Thyroid gland (tissue), 4 donors: ENCODE results near the gene PDPK1. TPM values are rescaled to one million over a fixed set of nuclear protein-coding genes. Genes with fewer than 3 reads are reported as not detected.

ENCODE experiments used
- DNase-seq, 2 donors: peaks; one replicate each; pipeline ENCODE4 v3.0.0-alpha.2; 2019
- H3K27ac ChIP-seq, 3 donors: fragments of 200-600 bp; sonication (generic); 1 replicate in 2 of 3; 2 replicates in 1 of 3; pipeline ENCODE4 v1.5.1; 2016 to 2019; ENCODE audit warnings: mild to moderate bottlenecking in 1 of 3, moderate library complexity in 1 of 3
- H3K27me3 ChIP-seq: fragments of 200-600 bp; sonication (generic); one replicate; pipeline ENCODE4 v1.5.1; 2019
- H3K36me3 ChIP-seq, 2 donors: fragments of 200-600 bp; sonication (generic); one replicate each; pipeline ENCODE4 v1.5.1; 2016 to 2019
- H3K4me1 ChIP-seq, 2 donors: fragments of 200-600 bp; sonication (generic); one replicate each; pipeline ENCODE4 v1.5.1; 2017 to 2019
- H3K4me3 ChIP-seq, 3 donors: fragments of 200-600 bp; sonication (generic); replicated peaks in 1 of 3; 1 replicate in 2 of 3; 2 replicates in 1 of 3; pipeline ENCODE4 v1.5.1; 2016; ENCODE audit warnings: mild to moderate bottlenecking in 1 of 3
- H3K9me3 ChIP-seq: fragments of 200-600 bp; sonication (generic); one replicate; pipeline ENCODE4 v1.5.1; 2017
- POLR2A ChIP-seq, 2 donors: fragments of 450-650 bp; IDR thresholded peaks; one replicate each; pipeline ENCODE4 v1.6.1; 2017; ENCODE audit warnings: antibody characterized with exemption in 2 of 2, mild to moderate bottlenecking in 2 of 2, moderate library complexity in 1 of 2
- WGBS, 2 donors: methylation state at CpG; one replicate each; pipeline ENCODE4 v1.1.5; 2017; 5-methylcytosine and 5-hydroxymethylcytosine counted together
- intact Hi-C: fragments of 100-400 bp; cut with DNase I; formaldehyde crosslinking; loops from one replicate; pipeline ENCODE4 v1.15.1; 2023
- total RNA-seq, 4 donors: library from RNA; depleted of rRNA; stranded (reverse); fragments of >200 nt; gene quantifications; one replicate each; pipeline ENCODE4 v1.2.3, GENCODE V29; 2016
- TF ChIP-seq, protein P1 (sequence below), 6 experiments: fragments of 200-600 bp in 3 of 6; fragments of 450-650 bp in 3 of 6; sonication (generic) in 3 of 6; IDR thresholded peaks; one replicate each; pipeline ENCODE4 v1.5.1; 2016 to 2019; ENCODE audit warnings: antibody characterized with exemption in 6 of 6, mild to moderate bottlenecking in 2 of 6, inconsistent platforms in 1 of 6, moderate library complexity in 1 of 6

The PDPK1 gene
- total RNA-seq, 4 donors from 2014 or later = 33.3 to 89.0 (median 39.5) TPM

DNA sequence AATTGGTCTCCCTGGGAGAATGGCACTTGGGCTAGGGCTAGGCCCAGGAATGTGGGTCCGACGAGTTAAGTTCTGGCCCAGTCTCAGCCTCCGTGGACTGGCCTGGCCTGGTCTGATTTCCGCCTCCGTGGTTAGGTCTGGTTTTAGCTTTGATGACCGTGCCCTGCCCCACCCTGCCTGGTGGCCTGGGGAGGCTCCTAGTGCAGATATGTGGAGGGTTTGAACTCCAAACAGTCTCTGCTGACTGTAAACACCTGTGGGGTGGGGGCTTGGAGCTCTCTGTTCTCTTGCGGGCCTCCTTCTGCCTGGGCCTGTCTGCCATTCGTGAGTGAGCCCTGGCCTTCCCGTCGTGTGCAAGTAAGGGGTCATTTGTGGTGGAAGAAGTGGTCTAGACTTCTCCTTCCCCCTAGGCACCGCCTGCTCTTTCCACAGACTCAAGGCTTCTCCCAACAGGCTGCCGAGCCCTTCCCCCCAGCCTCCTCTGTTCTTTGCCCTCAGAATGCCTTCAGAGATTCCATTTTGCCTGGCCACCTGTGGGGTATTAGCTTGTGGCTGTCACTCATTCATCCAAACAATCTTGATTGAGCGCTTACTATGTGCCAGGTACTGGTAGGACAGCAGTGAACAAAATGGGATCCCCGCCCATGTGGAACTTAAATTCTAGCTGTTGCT lies 22.5 kb upstream of the PDPK1 start:
- Histone ChIP-seq H3K4me3 (peak overlapping the region; percentile 93 to 99 (median 96)), H3K4me1 (peaks cover 33 to 60% of the 10 kb centered on the region in 2 donors), H3K9me3 (no peaks in the 10 kb centered on the region), H3K27me3 (no peaks in the 10 kb centered on the region), H3K36me3 (no peaks in the 10 kb centered on the region), H3K27ac (peak overlapping the region; percentile 95 to 98 (median 97))
- 39 to 45% methylated on average over 9 to 11 of the region's 14 CpGs for WGBS, 2 donors
- TF ChIP-seq POLR2A (IDR thresholded peaks at IDR 0.05) = no peak
- TF ChIP-seq, protein P1, sequence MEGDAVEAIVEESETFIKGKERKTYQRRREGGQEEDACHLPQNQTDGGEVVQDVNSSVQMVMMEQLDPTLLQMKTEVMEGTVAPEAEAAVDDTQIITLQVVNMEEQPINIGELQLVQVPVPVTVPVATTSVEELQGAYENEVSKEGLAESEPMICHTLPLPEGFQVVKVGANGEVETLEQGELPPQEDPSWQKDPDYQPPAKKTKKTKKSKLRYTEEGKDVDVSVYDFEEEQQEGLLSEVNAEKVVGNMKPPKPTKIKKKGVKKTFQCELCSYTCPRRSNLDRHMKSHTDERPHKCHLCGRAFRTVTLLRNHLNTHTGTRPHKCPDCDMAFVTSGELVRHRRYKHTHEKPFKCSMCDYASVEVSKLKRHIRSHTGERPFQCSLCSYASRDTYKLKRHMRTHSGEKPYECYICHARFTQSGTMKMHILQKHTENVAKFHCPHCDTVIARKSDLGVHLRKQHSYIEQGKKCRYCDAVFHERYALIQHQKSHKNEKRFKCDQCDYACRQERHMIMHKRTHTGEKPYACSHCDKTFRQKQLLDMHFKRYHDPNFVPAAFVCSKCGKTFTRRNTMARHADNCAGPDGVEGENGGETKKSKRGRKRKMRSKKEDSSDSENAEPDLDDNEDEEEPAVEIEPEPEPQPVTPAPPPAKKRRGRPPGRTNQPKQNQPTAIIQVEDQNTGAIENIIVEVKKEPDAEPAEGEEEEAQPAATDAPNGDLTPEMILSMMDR (IDR thresholded peaks at IDR 0.05) = no peak
- DNase-seq = peak in 1 of 2 donors; percentile 37
- intact Hi-C loops = no loop called here

DNA sequence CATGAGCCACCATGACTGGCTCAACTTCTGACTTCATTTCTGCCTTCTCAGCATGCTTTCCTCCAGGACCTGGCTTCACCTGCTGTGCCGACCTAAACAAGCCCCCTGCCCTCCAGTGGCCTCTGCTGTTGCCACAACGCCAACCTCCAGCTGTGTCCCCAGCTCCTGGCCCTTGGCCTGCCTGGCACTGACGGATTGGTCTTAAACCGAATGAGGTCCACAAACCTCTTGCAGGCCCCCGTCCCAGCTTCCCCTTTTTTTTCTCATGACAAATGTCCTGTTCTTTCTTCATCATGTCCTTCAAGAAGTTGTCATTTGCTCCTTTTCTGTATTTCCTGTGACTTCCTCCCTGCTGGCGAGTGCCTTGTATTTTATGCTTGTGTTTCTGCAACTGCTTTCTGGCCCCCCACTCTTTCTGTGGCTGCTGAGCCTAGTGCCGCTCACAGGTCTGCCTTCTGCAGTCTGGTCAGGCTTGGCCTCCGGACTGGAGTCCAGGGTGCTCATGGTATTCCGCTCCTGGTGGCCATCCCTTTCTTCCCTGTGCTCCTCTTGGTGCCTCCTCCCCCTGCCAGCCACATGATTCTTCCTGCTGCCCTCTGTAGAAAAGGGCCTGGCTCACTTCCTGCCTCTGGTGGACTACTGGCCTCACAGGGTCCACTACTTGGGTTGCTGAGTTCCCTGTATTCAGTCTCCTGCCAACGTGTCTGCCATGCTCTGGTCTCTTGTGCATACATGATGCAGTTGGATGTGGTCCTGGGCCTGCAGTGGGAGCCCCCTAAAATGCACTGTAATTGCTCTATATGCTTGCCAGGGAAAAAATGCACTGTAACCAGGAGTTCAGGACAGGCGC lies 21.2 kb upstream of the PDPK1 start:
- Histone ChIP-seq H3K36me3 (no peaks in the 10 kb centered on the region), H3K4me3 (no peak overlapping the region), H3K27me3 (no peaks in the 10 kb centered on the region), H3K27ac (peak overlapping the region in 2 of 3 donors; percentile 24 to 28), H3K4me1 (peaks cover 41 to 68% of the 10 kb centered on the region in 2 donors), H3K9me3 (no peaks in the 10 kb centered on the region)
- DNase-seq = peak in 1 of 2 donors; percentile 4
- TF ChIP-seq, protein P1 (IDR thresholded peaks at IDR 0.05) = no peak
- TF ChIP-seq POLR2A (IDR thresholded peaks at IDR 0.05) = no peak
- intact Hi-C loops = no loop called here
- 66 to 70% methylated on average over 11 of the region's 11 CpGs for WGBS, 2 donors

DNA sequence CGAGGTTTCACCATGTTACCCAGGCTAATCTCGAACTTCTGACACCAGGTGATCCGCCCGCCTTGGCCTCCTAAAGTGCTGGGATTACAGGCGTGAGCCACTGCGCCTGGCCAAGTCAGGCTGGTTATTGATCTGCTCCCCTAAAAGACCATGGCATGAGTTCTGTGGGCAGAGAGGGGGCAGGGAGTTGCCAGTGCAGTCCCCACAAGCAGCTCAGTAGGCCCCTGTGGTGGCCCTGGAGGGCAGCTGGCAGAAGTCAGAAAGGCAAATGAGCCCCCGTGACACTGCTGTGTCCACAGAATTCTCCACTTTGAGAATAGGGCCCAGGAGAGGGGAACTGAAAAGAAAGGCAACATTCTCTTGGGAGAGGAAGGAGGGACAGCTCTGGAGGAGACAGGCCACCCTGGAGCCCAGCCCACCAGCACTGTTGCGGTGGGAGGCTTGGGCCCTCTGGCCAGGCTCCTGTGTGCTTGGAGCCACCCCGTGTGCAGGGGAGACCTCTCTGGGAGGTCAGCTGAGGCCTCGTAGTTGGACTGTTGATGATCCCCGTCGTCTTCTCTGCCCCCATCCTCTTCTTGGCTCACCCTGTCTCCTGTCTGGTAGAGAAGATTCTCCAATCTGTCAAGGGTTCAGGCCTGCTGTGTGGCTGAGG lies 19.7 kb upstream of the PDPK1 start:
- Histone ChIP-seq H3K27ac (peak overlapping the region in 1 of 3 donors; percentile 23), H3K27me3 (no peaks in the 10 kb centered on the region), H3K4me1 (peaks cover 38 to 60% of the 10 kb centered on the region in 2 donors), H3K4me3 (no peak overlapping the region), H3K36me3 (no peaks in the 10 kb centered on the region), H3K9me3 (no peaks in the 10 kb centered on the region)
- no peak for TF ChIP-seq POLR2A (IDR thresholded peaks at IDR 0.05)
- TF ChIP-seq, protein P1 (IDR thresholded peaks at IDR 0.05) = no peak
- WGBS, 2 donors = 86 to 90% methylated on average over 12 of the region's 12 CpGs
- peak in 1 of 2 donors; percentile 1 for DNase-seq
- intact Hi-C loops = no loop called here

DNA sequence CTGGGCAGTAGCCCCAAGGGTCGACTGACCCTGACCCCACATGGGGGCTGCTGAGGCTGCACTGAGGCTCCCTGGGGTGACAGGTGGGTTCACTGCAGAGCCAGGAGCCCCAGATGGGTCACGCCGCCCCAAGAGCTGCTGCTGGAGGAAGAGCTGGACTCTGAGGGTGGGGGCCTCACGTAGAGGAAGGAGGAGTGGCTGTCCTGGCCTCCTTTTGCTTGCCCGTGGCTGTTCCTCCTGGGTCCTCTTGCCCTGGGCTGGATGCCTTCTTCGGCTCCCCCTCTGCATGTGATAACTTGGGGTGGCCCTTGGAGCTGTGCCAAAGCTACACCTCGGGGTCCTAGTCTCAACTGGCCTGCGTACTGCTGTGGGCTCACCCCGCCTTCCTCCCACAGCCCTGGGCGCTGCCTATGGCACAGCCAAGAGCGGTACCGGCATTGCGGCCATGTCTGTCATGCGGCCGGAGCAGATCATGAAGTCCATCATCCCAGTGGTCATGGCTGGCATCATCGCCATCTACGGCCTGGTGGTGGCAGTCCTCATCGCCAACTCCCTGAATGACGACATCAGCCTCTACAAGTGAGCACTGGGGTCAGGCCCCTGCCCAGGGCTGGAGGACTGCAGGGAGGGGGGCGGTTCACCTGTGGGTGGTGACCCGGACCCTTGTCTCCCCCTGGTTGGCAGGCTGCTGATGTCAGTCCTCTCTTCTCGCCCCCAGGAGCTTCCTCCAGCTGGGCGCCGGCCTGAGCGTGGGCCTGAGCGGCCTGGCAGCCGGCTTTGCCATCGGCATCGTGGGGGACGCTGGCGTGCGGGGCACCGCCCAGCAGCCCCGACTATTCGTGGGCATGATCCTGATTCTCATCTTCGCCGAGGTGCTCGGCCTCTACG lies 18.8 kb upstream of the PDPK1 start:
- no peak overlapping the region for H3K4me3 ChIP-seq
- H3K27me3 ChIP-seq = no peaks in the 10 kb centered on the region
- intact Hi-C loops = no loop called here
- no peak for TF ChIP-seq POLR2A (IDR thresholded peaks at IDR 0.05)
- TF ChIP-seq, protein P1 (IDR thresholded peaks at IDR 0.05) = no peak
- peak in 1 of 2 donors; percentile 4 for DNase-seq
- peaks cover 0 to 3% of the 10 kb centered on the region in 2 donors for H3K36me3 ChIP-seq
- WGBS, 2 donors = 89 to 94% methylated on average over 22 to 29 of the region's 39 CpGs
- peak overlapping the region in 2 of 3 donors; percentile 57 to 78 for H3K27ac ChIP-seq
- peaks cover 35 to 57% of the 10 kb centered on the region in 2 donors for H3K4me1 ChIP-seq
- no peaks in the 10 kb centered on the region for H3K9me3 ChIP-seq
